Retinal pigment epithelial cell (primary cell): Measurements from ENCODE around the gene LAYN.

Experiments
- DNase-seq: peaks from one replicate; pipeline ENCODE4 v3.0.0-alpha.2; 2010; ENCODE audit warnings: low read depth
- H3K4me3 ChIP-seq: 2 replicates; pipeline ENCODE4 v1.5.1; 2011; ENCODE audit warnings: mild to moderate bottlenecking, low read length, control low read depth, moderate library complexity
- TF ChIP-seq, protein P1 (sequence below): conservative IDR thresholded peaks from 2 replicates; pipeline ENCODE4 v1.5.1; 2011; ENCODE audit warnings: low read depth, low read length, control low read depth, inconsistent platforms

LAYN gene

GRCh38 chr11:111521135-111521534 is 19.4 kb upstream of the LAYN start:
- H3K4me3 ChIP-seq: no peak overlapping the region
- TF ChIP-seq, protein P1, sequence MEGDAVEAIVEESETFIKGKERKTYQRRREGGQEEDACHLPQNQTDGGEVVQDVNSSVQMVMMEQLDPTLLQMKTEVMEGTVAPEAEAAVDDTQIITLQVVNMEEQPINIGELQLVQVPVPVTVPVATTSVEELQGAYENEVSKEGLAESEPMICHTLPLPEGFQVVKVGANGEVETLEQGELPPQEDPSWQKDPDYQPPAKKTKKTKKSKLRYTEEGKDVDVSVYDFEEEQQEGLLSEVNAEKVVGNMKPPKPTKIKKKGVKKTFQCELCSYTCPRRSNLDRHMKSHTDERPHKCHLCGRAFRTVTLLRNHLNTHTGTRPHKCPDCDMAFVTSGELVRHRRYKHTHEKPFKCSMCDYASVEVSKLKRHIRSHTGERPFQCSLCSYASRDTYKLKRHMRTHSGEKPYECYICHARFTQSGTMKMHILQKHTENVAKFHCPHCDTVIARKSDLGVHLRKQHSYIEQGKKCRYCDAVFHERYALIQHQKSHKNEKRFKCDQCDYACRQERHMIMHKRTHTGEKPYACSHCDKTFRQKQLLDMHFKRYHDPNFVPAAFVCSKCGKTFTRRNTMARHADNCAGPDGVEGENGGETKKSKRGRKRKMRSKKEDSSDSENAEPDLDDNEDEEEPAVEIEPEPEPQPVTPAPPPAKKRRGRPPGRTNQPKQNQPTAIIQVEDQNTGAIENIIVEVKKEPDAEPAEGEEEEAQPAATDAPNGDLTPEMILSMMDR: no peak
- no peak for DNase-seq

- no peak overlapping the region for H3K4me3 ChIP-seq
- no peak for DNase-seq
- TF ChIP-seq, protein P1: no peak
Observed at GRCh38 chr11:111522426-111522825, 18.1 kb upstream of the LAYN start.

GRCh38 chr11:111523343-111523742 is 17.2 kb upstream of the LAYN start:
- H3K4me3 ChIP-seq: no peak overlapping the region
- DNase-seq: no peak
- TF ChIP-seq, protein P1: no peak

- H3K4me3 ChIP-seq: no peak overlapping the region
- TF ChIP-seq, protein P1: no peak
- no peak for DNase-seq
Observed at GRCh38 chr11:111524056-111524455, 16.5 kb upstream of the LAYN start.

DNA sequence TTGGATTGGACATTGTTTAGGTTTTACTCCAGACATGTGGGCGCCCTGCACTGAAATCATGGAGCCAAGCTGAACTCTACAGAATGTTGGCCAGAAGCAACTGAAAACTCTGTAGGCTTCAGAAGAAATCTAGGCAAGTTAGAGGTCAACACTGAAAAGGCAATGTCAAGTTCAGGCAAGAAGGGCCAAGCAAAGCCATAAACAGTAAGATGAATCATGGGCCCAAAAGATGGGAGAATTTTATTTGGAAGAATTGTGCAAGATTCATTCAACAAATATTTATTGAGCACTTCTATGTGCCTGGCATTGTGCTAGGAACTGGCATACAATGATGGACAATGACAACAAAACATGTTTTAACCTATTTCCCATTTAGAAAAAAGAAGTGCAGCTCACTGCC is 15.1 kb upstream of the LAYN start:
- no peak overlapping the region for H3K4me3 ChIP-seq
- DNase-seq: no peak
- TF ChIP-seq, protein P1: no peak

GRCh38 chr11:111526501-111526900 is 14.0 kb upstream of the LAYN start:
- no peak for DNase-seq
- TF ChIP-seq, protein P1: no peak
- no peak overlapping the region for H3K4me3 ChIP-seq

GRCh38 chr11:111527279-111527678 is 13.2 kb upstream of the LAYN start:
- DNase-seq: no peak
- TF ChIP-seq, protein P1: no peak

More at GRCh38 chr11:111527279-111527678, 13.2 kb upstream of the LAYN start:
- no peak overlapping the region for H3K4me3 ChIP-seq
